ENCODE measurements around the gene SPATA22.

The SPATA22 gene

GRCh38 chr17:3501344-3501743 lies 29.7 kb upstream of the SPATA22 start:
- in situ Hi-C loops (cut with MboI; ENCODE audit: low sequenced_read_pairs, unreplicated experiment): no loop called here
- no peak for DNase-seq (ENCODE audit: low spot score)
- TF ChIP-seq, protein P1, sequence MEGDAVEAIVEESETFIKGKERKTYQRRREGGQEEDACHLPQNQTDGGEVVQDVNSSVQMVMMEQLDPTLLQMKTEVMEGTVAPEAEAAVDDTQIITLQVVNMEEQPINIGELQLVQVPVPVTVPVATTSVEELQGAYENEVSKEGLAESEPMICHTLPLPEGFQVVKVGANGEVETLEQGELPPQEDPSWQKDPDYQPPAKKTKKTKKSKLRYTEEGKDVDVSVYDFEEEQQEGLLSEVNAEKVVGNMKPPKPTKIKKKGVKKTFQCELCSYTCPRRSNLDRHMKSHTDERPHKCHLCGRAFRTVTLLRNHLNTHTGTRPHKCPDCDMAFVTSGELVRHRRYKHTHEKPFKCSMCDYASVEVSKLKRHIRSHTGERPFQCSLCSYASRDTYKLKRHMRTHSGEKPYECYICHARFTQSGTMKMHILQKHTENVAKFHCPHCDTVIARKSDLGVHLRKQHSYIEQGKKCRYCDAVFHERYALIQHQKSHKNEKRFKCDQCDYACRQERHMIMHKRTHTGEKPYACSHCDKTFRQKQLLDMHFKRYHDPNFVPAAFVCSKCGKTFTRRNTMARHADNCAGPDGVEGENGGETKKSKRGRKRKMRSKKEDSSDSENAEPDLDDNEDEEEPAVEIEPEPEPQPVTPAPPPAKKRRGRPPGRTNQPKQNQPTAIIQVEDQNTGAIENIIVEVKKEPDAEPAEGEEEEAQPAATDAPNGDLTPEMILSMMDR (IDR thresholded peaks at IDR 0.05; ENCODE audit: borderline replicate concordance, control extremely low read depth, extremely low read depth, insufficient read depth, missing control alignments): no peak

- DNase-seq (ENCODE audit: low spot score): no peak
- in situ Hi-C loops (cut with MboI; ENCODE audit: low sequenced_read_pairs, unreplicated experiment): no loop called here
- TF ChIP-seq, protein P1 (IDR thresholded peaks at IDR 0.05; ENCODE audit: borderline replicate concordance, control extremely low read depth, extremely low read depth, insufficient read depth, missing control alignments): no peak
These were observed 25.5 kb upstream of the SPATA22 start for GRCh38 chr17:3497101-3497500.

DNA sequence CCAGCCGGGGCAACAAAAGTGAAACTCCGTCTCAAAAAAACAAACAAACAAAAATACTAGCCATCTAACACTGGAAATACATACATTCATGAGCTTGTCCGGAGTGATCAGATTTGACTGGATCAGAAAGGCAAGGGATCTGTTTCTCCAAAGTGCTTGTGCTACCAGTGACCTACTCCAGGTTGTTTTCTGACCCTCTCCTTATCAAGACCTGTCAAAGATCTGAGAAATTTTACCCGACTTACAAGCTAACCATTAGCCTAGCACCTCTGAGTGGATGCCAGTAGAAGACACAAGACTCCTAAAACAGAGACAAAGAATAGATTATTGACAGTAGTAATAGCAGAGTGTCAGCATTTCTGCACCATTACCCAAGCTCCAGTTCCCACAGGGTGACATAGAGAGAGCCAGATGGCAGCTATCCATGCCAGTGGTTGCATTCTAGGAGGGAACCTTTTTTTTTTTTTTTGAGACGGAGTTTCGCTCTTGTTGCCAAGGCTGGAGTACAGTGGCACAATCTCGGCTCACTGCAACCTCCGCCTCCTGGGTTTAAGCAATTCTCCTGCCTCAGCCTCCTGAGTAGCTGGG lies 14.0 kb upstream of the SPATA22 start:
- in situ Hi-C loops (cut with MboI; ENCODE audit: low sequenced_read_pairs, unreplicated experiment): no loop called here
- TF ChIP-seq, protein P1 (IDR thresholded peaks at IDR 0.05; ENCODE audit: borderline replicate concordance, control extremely low read depth, extremely low read depth, insufficient read depth, missing control alignments): no peak
- DNase-seq (ENCODE audit: low spot score): no peak

GRCh38 chr17:3482852-3483251 lies 11.2 kb upstream of the SPATA22 start:
- DNase-seq (ENCODE audit: low spot score): no peak
- in situ Hi-C loops (cut with MboI; ENCODE audit: low sequenced_read_pairs, unreplicated experiment): no loop called here
- TF ChIP-seq, protein P1 (IDR thresholded peaks at IDR 0.05; ENCODE audit: borderline replicate concordance, control extremely low read depth, extremely low read depth, insufficient read depth, missing control alignments): no peak

DNA sequence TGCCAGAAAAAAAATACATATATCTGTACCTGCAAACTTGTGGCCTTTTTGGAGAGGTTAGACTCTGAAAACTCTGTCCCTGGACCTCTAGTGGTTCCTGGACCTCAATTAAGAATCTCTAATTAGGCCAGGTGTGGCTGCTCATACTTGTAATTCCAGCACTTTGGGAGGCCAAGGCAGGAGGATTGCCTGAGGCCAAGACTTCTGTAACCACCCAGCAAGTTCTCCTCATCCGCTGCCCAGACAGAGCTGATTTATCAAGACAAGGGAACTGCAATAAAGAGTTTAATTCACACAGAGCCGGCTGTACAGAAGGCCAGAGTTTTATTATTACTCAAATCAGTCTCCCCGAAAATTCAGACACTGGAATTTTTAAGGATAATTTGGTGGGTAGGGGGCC lies 8.4 kb upstream of the SPATA22 start:
- in situ Hi-C loops (cut with MboI; ENCODE audit: low sequenced_read_pairs, unreplicated experiment): no loop called here
- TF ChIP-seq, protein P1 (IDR thresholded peaks at IDR 0.05; ENCODE audit: borderline replicate concordance, control extremely low read depth, extremely low read depth, insufficient read depth, missing control alignments): no peak

GRCh38 chr17:3475812-3476610 lies 4.4 kb upstream of the SPATA22 start, which contains the start of gene ASPA:
ASPA (plus strand) TSS chr17:3475997; CDS start chr17:3476160, 163 bp downstream.
- no peak for DNase-seq (ENCODE audit: low spot score)
- TF ChIP-seq, protein P1 (IDR thresholded peaks at IDR 0.05; ENCODE audit: borderline replicate concordance, control extremely low read depth, extremely low read depth, insufficient read depth, missing control alignments): no peak

More for the DNA sequence above, 8.4 kb upstream of the SPATA22 start:
- no peak for DNase-seq (ENCODE audit: low spot score)

More at GRCh38 chr17:3475812-3476610, 4.4 kb upstream of the SPATA22 start, which contains the start of gene ASPA:
- in situ Hi-C loops (cut with MboI; ENCODE audit: low sequenced_read_pairs, unreplicated experiment): no loop called here
